HFF-Myc (cell line): Measurements from ENCODE around the gene RAB5IF.

Experiments used
- DNase-seq: peaks from one replicate; pipeline ENCODE4 v3.0.0-alpha.2; 2011; ENCODE audit warnings: low read depth; ENCODE audit errors: extremely low read depth
- H3K4me3 ChIP-seq: replicated peaks from 2 replicates; pipeline ENCODE4 v1.5.1; 2011; ENCODE audit warnings: low read depth, mild to moderate bottlenecking, control low read depth, low read length
- TF ChIP-seq, protein P1 (sequence below): IDR thresholded peaks from 2 replicates; pipeline ENCODE4 v1.5.1; 2012; ENCODE audit warnings: mild to moderate bottlenecking, low read depth, low read length, control low read depth; ENCODE audit errors: missing control alignments

The RAB5IF gene

DNA sequence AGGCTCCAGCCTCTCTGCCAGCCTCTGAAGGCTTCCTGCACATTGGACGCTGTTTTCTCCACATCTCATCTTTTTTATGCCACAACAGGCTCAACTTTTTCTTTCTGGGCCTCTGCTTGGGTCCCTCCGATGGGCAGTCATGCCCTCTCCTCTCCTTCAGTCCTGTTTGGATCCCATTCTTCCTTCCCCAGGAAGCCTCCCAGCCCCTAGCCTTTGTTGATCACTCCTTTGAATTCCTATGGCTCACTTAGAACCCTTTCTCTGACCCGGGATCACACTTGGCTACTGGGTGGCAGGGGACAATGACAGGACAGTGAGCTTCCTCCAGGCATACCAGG lies 35.9 kb downstream of the RAB5IF start:
- no peak overlapping the region for H3K4me3 ChIP-seq
- no peak for DNase-seq
- TF ChIP-seq, protein P1, sequence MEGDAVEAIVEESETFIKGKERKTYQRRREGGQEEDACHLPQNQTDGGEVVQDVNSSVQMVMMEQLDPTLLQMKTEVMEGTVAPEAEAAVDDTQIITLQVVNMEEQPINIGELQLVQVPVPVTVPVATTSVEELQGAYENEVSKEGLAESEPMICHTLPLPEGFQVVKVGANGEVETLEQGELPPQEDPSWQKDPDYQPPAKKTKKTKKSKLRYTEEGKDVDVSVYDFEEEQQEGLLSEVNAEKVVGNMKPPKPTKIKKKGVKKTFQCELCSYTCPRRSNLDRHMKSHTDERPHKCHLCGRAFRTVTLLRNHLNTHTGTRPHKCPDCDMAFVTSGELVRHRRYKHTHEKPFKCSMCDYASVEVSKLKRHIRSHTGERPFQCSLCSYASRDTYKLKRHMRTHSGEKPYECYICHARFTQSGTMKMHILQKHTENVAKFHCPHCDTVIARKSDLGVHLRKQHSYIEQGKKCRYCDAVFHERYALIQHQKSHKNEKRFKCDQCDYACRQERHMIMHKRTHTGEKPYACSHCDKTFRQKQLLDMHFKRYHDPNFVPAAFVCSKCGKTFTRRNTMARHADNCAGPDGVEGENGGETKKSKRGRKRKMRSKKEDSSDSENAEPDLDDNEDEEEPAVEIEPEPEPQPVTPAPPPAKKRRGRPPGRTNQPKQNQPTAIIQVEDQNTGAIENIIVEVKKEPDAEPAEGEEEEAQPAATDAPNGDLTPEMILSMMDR = no peak

DNA sequence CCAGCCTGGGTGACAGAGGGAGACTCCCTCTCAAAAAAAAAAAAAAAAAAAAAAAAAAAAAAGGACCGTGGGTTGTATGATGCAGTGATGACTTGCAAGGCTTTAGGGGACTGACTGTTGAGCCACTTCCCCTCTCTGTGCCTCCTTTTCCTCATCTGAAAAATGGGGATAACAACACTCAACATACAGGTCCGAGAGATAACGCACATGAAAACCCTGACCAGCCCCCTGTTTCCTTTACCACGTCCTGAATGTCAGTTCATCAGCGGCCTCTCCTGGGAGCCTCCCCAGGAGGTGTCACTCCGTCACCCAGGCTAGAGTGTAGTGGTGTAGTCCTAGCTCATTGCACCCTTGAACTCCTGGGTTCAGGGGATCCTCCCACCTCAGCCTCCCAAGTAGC lies 36.6 kb downstream of the RAB5IF start:
- H3K4me3 ChIP-seq = no peak overlapping the region
- DNase-seq = no peak
- TF ChIP-seq, protein P1 = no peak

DNA sequence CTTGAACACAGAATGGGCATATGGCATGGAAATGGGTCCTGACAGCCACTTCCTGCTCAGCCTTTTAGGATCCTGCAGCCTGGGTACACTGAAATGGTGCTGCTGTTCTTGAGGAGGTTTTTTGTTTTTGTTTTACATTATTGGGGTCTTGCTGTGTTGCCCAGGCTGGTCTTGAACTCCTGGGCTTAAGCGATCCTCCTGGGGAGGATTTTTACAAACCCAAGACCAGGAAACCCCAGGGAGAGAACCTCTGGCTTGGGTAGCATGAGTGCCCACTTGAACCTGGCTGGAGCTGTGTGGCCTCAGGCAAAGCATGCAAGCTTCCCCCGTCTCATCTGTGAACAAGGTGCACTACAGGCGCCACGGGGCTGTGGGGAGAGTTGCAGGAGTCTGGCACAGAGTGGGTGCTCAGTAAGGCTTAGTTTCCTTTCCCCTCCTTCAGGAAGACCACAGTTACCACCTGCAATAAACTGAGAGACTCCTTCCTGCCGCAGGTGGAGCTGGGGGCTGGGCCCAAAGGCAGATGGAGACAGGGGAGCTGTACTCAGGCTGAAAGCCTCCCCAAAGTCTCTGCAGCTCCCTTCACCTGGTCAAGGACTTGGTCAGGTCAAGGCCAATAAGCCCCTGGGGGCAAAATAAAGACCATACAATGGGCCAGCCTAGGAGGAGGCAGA lies 38.6 kb downstream of the RAB5IF start:
- no peak overlapping the region for H3K4me3 ChIP-seq
- TF ChIP-seq, protein P1 = no peak
- DNase-seq = no peak

DNA sequence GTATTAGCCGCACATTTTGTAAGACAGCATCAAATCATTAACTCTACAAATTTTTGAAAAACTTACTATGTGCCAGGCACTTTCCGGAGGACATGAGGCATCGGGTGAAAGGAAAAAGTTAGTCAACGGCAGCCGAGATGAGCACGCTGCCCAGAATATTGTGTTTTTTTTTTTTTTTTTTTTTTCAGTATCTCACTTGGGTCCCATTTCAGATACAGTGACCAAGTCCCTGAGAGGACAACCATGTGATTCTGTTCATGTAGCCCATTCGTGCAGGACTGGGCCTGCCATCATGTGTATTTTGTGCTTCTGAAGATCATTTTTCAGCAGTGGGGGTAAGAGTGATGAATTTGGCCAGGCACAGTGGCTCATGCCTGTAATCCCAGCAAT lies 39.1 kb downstream of the RAB5IF start:
- TF ChIP-seq, protein P1 = no peak
- no peak for DNase-seq
- H3K4me3 ChIP-seq = no peak overlapping the region

DNA sequence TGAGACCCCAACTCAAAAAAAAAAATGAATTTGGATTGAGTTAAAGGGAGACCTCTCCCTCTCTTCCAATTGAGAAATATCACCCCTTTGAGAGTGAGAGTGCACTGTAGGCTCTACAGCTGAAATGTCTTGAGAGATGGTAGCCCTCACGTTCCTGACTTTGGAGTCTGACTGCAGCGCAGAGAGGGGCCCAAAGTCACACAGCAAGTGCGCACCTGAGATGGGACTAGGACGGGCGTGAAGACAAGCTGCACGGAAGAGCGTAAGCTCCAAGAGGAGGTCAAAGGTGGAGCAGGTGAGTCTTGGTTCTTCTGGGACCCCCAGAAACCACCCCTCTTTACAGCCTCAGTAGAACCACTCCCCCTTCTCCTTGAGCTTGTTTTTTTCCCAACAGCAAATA lies 39.8 kb downstream of the RAB5IF start:
- DNase-seq = no peak
- TF ChIP-seq, protein P1 = no peak
- no peak overlapping the region for H3K4me3 ChIP-seq

DNA sequence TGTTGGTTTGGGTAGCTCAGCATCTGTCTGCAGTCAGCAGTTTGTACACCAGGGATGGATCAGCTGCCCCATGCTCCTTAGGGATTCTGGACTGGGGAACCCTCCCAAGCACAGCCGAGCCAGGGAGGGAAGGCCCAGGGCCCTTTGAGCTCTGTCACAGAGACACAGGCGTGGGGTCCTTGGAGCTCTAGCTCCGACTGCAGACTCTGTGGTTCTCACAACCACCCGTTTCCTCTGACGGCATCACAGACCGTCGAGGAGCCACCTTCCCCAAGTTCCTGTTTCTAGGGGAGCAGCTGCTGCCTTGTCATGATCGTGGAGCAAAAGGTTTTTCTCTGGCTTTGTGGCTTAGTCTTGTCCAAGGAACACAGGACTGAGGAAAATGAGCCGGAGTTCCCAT lies 40.4 kb downstream of the RAB5IF start, which contains the start of gene SLA2:
TSS of gene SLA2 (minus strand) at position 199 of the 400 bp plus-strand sequence. CDS start 4,861 bp downstream, outside the sequence.
- TF ChIP-seq, protein P1 = no peak
- no peak for DNase-seq
- H3K4me3 ChIP-seq = no peak within 1 kb of the TSS

DNA sequence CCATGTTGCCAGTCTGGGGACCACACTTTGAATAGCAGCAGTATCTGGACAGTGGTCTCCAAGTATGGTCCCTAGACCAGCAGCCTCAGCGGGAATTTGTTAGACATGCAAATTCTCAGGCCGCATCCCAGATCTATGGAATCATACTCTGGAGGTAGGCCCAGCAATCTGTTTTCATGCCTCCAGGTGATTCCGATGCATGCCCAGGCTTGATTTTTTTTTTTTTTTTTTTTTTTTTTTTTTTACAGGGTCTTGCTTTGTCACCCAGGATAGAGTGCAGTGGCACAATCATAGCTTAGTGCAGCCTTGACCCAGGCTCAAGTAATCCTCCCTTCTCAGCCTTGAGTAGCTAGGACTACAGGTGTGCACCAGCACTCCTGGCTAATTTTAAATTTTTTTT lies 41.1 kb downstream of the RAB5IF start:
- no peak overlapping the region for H3K4me3 ChIP-seq
- DNase-seq = no peak
- TF ChIP-seq, protein P1 = no peak
